Measurements from ENCODE around the gene SLC46A1.

The SLC46A1 gene

DNA sequence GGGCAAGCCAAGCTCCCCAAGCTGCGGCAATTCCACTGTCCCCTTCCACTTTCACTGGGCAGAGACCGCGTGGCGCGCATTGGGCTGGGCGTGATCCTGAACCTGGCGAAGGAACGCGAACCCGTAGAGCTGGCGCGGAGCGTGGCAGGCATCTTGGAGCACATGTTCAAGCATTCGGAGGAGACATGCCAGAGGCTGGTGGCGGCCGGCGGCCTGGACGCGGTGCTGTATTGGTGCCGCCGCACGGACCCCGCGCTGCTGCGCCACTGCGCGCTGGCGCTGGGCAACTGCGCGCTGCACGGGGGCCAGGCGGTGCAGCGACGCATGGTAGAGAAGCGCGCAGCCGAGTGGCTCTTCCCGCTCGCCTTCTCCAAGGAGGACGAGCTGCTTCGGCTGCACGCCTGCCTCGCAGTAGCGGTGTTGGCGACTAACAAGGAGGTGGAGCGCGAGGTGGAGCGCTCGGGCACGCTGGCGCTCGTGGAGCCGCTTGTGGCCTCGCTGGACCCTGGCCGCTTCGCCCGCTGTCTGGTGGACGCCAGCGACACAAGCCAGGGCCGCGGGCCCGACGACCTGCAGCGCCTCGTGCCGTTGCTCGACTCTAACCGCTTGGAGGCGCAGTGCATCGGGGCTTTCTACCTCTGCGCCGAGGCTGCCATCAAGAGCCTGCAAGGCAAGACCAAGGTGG, 24.7 kb downstream of the SLC46A1 start:
- no peak for DNase-seq (ENCODE audit: low read depth, low spot score)

GRCh38 chr17:28379814-28380801, 25.9 kb downstream of the SLC46A1 start:
- no peak for DNase-seq (ENCODE audit: low read depth, low spot score)

DNA sequence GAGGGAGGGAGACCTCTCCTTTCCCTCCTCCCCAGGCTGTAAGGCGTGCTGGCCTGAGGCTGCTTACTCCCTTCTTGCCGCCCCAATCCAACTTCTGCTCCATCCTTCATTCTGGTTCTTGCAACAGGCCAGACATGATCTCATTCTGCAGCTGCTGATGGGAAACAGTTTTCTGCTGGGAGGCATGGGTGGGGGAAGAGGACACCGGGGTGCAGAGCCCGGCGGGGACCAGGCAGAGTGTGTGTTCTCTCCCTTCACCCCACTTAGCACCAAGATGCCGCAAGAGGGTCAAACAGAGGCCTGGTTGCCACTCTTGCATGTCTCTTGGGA, 33.1 kb downstream of the SLC46A1 start:
- DNase-seq (ENCODE audit: low read depth, low spot score): no peak

GRCh38 chr17:28372203-28372944, 33.6 kb downstream of the SLC46A1 start:
- DNase-seq (ENCODE audit: low read depth, low spot score): no peak

DNA sequence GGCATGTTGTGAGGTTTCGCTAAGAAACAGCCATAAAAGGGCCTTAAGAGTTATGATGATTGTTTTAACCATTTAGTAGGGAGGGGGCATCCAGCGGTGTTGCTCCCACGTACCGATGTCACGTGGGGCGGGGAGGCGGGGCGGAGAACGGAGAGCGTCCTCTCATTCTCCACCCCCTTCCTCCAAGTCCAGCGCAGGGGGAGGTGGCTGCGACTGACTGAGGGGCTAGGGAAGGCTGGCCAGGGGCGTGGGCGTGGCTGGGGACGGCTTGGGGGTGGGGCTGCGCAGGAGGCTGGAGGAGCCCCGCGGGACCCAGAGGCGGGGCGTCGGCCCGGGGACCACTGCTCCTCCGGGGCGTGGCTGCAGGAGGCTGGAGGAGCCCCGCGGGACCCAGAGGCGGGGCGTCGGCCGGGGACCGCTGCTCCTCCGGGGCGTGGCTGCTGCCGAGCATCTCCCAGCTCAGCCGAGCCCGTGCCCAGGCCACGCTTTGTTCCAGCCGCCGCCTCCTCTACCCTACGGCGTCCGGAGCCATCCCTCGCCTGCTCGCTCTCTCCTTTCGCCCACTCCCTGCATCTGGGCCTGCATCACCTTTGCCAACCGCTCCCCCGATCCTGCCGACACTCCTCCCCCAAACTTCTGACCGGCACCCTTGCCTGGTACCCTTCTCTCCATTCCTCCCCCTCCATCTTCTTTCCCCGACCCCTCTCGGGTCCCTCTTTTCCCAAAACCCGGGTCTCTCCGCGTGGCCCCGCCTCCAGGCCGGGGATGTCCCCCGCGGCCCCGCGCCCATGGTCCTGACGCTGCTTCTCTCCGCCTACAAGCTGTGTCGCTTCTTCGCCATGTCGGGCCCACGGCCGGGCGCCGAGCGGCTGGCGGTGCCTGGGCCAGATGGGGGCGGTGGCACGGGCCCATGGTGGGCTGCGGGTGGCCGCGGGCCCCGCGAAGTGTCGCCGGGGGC, 34.5 kb downstream of the SLC46A1 start, which contains the start of gene SARM1:
SARM1 (plus strand) TSS at position 450 of the 958 bp plus-strand sequence; CDS start at position 789, 339 bp downstream.
- peak; percentile 60 for DNase-seq (ENCODE audit: low read depth, low spot score)

- DNase-seq (ENCODE audit: low read depth, low spot score): no peak
Observed at GRCh38 chr17:28370744-28371103, 35.3 kb downstream of the SLC46A1 start.

- DNase-seq (ENCODE audit: low read depth, low spot score): no peak
Observed at GRCh38 chr17:28370035-28370743, 35.8 kb downstream of the SLC46A1 start, which contains the start of gene VTN. VTN (minus strand) TSS chr17:28370307; CDS start chr17:28370203, 104 bp downstream.

GRCh38 chr17:28369684-28370034, 36.4 kb downstream of the SLC46A1 start:
- DNase-seq (ENCODE audit: low read depth, low spot score): no peak

GRCh38 chr17:28368915-28369683, 36.9 kb downstream of the SLC46A1 start:
- DNase-seq (ENCODE audit: low read depth, low spot score): no peak

DNA sequence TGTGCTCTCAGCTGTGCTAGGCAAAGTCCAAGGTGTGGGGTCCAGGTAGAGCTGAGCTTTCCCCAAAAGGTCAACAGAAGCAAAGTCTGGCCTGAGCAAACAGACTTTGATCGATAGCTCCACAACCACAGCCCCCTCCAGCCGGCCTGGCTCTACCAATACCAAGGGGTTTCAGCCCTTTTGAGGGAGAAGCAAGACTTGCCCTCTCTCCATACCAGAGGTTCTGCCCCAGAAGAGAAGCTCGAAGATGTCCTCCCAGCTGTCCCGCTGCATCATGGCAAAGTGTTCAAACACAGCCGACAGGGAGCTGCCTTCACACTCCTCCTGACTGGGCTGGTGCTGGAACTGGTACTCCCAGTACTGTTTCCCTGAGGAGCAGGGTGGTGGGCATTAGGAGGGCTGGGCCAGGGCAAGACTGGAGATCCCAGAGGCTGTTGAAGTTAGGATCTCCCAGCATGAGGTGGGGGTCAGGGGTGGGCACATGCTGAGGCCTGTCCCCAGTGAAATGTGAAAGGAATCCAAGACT, 37.6 kb downstream of the SLC46A1 start:
- no peak for DNase-seq (ENCODE audit: low read depth, low spot score)

DNA sequence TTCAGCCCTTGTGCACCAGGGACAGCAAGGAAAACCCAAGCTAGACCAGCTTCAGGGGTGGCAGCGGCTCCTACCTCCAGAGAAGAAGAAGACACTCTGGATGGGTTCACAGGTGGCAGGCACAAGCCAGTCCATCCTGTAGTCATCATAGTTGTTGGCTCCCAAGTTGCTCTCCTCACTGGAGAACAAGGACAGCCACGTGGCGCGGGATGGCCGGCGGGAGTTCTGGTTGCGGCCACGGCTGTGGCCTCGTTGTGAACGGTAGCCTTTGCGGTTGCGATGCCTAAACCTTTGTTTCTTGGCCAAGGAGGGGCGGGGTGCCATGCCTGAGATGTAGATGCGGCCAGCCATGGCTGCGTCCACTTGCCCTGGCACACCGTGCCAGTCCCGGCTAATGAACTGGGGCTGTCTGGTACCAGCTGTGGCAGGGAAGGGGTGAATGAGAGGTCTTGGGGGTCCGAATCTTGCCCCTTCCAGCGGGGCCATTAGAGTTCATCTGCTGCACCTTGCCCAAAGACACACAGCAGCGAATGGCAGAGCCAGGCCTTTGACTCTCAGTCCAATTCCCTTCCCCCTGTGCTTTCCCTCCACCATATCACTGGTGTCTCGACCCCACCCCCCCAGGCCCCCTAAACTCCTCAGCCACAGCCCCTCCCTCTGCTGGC, 38.2 kb downstream of the SLC46A1 start:
- no peak for DNase-seq (ENCODE audit: low read depth, low spot score)

- DNase-seq (ENCODE audit: low read depth, low spot score): no peak
Observed at GRCh38 chr17:28366605-28367004, 39.4 kb downstream of the SLC46A1 start.

DNA sequence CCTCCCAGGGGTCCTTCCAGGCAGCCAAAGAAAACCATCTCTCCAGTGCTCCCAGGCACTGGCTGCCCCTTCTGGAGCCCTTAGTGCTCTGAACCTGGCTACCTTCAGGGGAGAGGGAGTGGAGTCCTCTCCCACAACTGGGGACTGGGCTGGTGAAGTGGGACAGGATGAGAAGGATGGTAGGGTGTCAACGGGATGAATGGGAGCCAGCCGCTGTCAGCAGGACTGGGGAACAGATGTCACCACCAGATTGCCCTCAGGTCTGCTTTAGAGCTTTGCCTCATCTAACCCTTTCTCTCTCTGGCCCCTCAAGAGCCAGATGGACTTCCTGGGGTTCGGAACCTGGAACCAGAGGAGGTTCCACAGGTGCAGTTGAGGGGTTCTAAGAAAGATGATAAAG, 40.5 kb downstream of the SLC46A1 start:
- DNase-seq (ENCODE audit: low read depth, low spot score): no peak

- no peak for DNase-seq (ENCODE audit: low read depth, low spot score)
Observed at GRCh38 chr17:28364665-28365363, 41.2 kb downstream of the SLC46A1 start, which contains the start of gene SEBOX. SEBOX (minus strand) TSS chr17:28365199; CDS start chr17:28365151, 48 bp downstream.

DNA sequence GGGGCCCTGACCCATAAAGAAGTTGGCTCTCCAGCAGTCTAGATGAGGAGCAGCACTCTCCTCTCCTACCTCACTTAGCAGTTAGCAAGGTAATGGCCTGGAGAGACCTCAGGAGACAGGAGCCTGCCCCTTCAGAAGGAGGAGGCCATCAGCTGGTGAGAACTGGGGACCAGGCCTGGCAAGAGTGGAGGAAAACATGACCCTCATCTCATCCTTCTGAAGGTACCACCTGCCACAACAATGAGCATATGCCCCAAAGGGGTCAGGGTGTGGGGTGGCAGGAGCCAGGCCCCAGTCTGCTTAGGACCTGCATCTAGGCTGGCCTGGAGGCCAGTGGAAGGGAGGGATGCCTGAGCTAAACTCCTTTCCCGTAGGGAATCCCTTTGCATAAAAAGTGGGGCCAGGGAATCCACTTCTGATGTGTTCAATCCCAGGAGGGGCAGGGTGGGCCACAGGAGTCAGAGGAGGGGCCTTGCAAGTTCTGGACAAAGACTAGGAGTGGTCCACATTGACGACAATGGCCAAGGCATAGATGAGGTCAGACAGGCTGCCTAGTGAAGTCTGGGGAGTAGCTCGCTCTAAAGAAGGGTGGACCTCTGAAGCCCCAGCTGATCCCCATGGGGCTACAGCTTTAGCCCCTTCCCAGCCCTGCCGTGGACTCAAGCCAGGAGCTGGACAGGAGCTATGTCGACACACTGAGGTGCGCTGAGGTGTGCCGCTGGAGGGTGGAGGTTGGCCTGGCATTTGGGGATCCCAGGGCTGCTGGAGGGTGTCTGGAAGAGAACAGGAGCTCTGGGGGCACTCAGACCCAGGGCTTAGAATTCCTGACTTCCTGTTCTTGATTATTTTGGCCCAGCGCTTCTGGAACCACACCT, 42.0 kb downstream of the SLC46A1 start:
- no peak for DNase-seq (ENCODE audit: low read depth, low spot score)

DNA sequence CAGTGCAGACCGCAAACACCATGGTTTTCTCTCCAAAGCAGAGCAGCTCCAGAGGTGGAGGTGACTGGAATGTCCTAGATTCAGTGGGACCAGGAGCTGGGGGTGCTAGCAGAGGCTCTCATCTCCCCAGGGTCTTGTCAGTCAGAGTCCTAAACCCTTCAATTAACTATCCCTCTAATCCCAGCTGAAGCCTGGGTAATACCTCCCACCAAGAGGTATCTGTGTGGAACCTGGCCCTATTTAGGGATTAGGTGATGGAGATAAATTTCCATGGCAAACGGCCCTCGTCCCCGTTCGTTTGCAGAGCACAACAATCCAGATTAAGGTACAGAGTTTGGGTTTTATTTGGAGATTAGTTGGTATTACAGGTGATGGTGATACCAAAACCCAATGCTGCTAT, 42.8 kb downstream of the SLC46A1 start:
- no peak for DNase-seq (ENCODE audit: low read depth, low spot score)

- DNase-seq (ENCODE audit: low read depth, low spot score): no peak
Observed at GRCh38 chr17:28357901-28358197, 48.2 kb downstream of the SLC46A1 start.

Measured in brain pericyte (primary cell).